Neural progenitor cell (in vitro differentiated cells): Measurements from ENCODE around the gene SLAIN2. TPM values are rescaled to one million over a fixed set of nuclear protein-coding genes. Genes with fewer than 3 reads are reported as not detected.
A peak's percentile ranks its signal among the peaks of the same experiment; 100 is the strongest.

ENCODE experiments used
- DNase-seq: peaks from one replicate; pipeline ENCODE4 v3.0.0-alpha.2; 2016; ENCODE audit warnings: low spot score
- H2AFZ ChIP-seq: fragments of 200-600 bp; sonication (generic); replicated peaks from 2 replicates; pipeline ENCODE4 v1.6.1; 2016; ENCODE audit warnings: antibody characterized with exemption
- H3F3A ChIP-seq: fragments of 200-600 bp; sonication (generic); 2 replicates; pipeline ENCODE4 v1.6.1; 2016; ENCODE audit warnings: antibody characterized with exemption, low read depth
- H3K27ac ChIP-seq: fragments of 200-600 bp; sonication (generic); 2 replicates; pipeline ENCODE4 v1.5.1; 2016; ENCODE audit warnings: mild to moderate bottlenecking
- H3K27me3 ChIP-seq: fragments of 200-600 bp; sonication (generic); 2 replicates; pipeline ENCODE4 v1.6.1; 2016; ENCODE audit warnings: mild to moderate bottlenecking, moderate library complexity
- H3K36me3 ChIP-seq: fragments of 200-600 bp; sonication (generic); 2 replicates; pipeline ENCODE4 v1.5.1; 2016
- H3K4me1 ChIP-seq: fragments of 200-600 bp; sonication (generic); 2 replicates; pipeline ENCODE4 v1.6.1; 2016; ENCODE audit warnings: mixed run types
- H3K4me2 ChIP-seq: fragments of 200-600 bp; sonication (generic); 2 replicates; pipeline ENCODE4 v1.6.1; 2016
- H3K4me3 ChIP-seq: fragments of 200-600 bp; sonication (generic); 2 replicates; pipeline ENCODE4 v1.5.1; 2016
- H3K79me2 ChIP-seq: fragments of 200-600 bp; sonication (generic); 2 replicates; pipeline ENCODE4 v1.6.1; 2016; ENCODE audit warnings: low read depth
- H3K9ac ChIP-seq: fragments of 200-600 bp; sonication (generic); 2 replicates; pipeline ENCODE4 v1.6.1; 2016
- H3K9me3 ChIP-seq: fragments of 200-600 bp; sonication (generic); 2 replicates; pipeline ENCODE4 v1.5.1; 2016; ENCODE audit warnings: low read depth
- H4K20me1 ChIP-seq: fragments of 200-600 bp; sonication (generic); 2 replicates; pipeline ENCODE4 v1.6.1; 2016; ENCODE audit warnings: low read depth
- H3K27ac Mint-ChIP-seq: 3 replicates; pipeline ENCODE4 v1.8.0; 2021; ENCODE audit warnings: mixed read lengths
- H3K27me3 Mint-ChIP-seq: 2 replicates; pipeline ENCODE4 v1.8.0; 2022; ENCODE audit warnings: low read depth, mild to moderate bottlenecking, inconsistent platforms, moderate library complexity, mixed read lengths; ENCODE audit not compliant: insufficient read depth
- H3K36me3 Mint-ChIP-seq: 3 replicates; pipeline ENCODE4 v1.8.0; 2021; ENCODE audit warnings: mixed read lengths
- H3K4me1 Mint-ChIP-seq: 3 replicates; pipeline ENCODE4 v1.8.0; 2021; ENCODE audit warnings: mixed read lengths
- H3K4me3 Mint-ChIP-seq: 3 replicates; pipeline ENCODE4 v1.8.0; 2021; ENCODE audit warnings: mild to moderate bottlenecking, moderate library complexity, mixed read lengths
- H3K9me3 Mint-ChIP-seq: 3 replicates; pipeline ENCODE4 v1.8.0; 2020; ENCODE audit warnings: mixed read lengths
- CTCF ChIP-seq: fragments of 200-600 bp; sonication (generic); IDR thresholded peaks from 2 replicates; pipeline ENCODE4 v1.5.1; 2017; ENCODE audit warnings: antibody characterized with exemption, mild to moderate bottlenecking
- EZH2 ChIP-seq: fragments of 200-600 bp; sonication (generic); IDR thresholded peaks from 2 replicates; pipeline ENCODE4 v1.6.1; 2017; ENCODE audit warnings: antibody characterized with exemption, mild to moderate bottlenecking, moderate library complexity
- EZH2phosphoT487 ChIP-seq: fragments of 200-600 bp; sonication (generic); IDR thresholded peaks from 2 replicates; pipeline ENCODE4 v1.6.1; 2017; ENCODE audit warnings: antibody characterized with exemption
- total RNA-seq: library from RNA; depleted of rRNA; stranded (reverse); fragments of >200 nt; gene quantifications from 2 replicates; pipeline ENCODE4 v1.2.3, GENCODE V29; 2015; ENCODE audit warnings: low replicate concordance

Gene SLAIN2
- total RNA-seq, 1 donor from 2014 or later: 25.4 TPM

GRCh38 chr4:48347282-48347921 lies 6.1 kb downstream of the SLAIN2 start:
- Histone ChIP-seq H4K20me1 (peaks cover 52% of the 10 kb centered on the region), H3K27ac (no peak overlapping the region), H3K4me2 (no peak overlapping the region), H3K36me3 (no peaks in the 10 kb centered on the region), H2AFZ (no peak overlapping the region), H3K9ac (no peak overlapping the region), H3K79me2 (peaks cover 100% of the 10 kb centered on the region), H3K9me3 (no peaks in the 10 kb centered on the region), H3F3A (no peaks in the 10 kb centered on the region), H3K4me3 (no peak overlapping the region), H3K4me1 (peaks cover 48% of the 10 kb centered on the region), H3K27me3 (no peaks in the 10 kb centered on the region)
- Mint-ChIP-seq H3K27me3 (no peaks in the 10 kb centered on the region), H3K27ac (no peak overlapping the region), H3K4me1 (peaks cover 23% of the 10 kb centered on the region), H3K9me3 (peaks cover 20% of the 10 kb centered on the region), H3K36me3 (peaks cover 22% of the 10 kb centered on the region), H3K4me3 (no peak overlapping the region)
- DNase-seq: no peak
- no peak for TF ChIP-seq EZH2phosphoT487
- TF ChIP-seq CTCF: no peak
- no peak for TF ChIP-seq EZH2

GRCh38 chr4:48350871-48351270 lies 9.5 kb downstream of the SLAIN2 start:
- Histone ChIP-seq H3K4me2 (peak overlapping the region; percentile 30), H3K9me3 (no peaks in the 10 kb centered on the region), H3K27ac (no peak overlapping the region), H3K79me2 (peaks cover 100% of the 10 kb centered on the region), H4K20me1 (peaks cover 27% of the 10 kb centered on the region), H3K27me3 (no peaks in the 10 kb centered on the region), H3K4me1 (peaks cover 19% of the 10 kb centered on the region), H3K4me3 (no peak overlapping the region), H3K9ac (no peak overlapping the region), H2AFZ (no peak overlapping the region), H3K36me3 (no peaks in the 10 kb centered on the region), H3F3A (peaks cover under 1% of the 10 kb centered on the region)
- Mint-ChIP-seq H3K36me3 (peaks cover 31% of the 10 kb centered on the region), H3K4me1 (no peaks in the 10 kb centered on the region), H3K27ac (no peak overlapping the region), H3K4me3 (no peak overlapping the region), H3K27me3 (no peaks in the 10 kb centered on the region), H3K9me3 (peaks cover 25% of the 10 kb centered on the region)
- DNase-seq: no peak
- TF ChIP-seq CTCF: no peak
- no peak for TF ChIP-seq EZH2phosphoT487
- TF ChIP-seq EZH2: no peak

GRCh38 chr4:48352793-48353192 lies 11.5 kb downstream of the SLAIN2 start:
- Histone ChIP-seq H3F3A (peaks cover 5% of the 10 kb centered on the region), H3K9me3 (no peaks in the 10 kb centered on the region), H2AFZ (no peak overlapping the region), H3K9ac (no peak overlapping the region), H3K36me3 (no peaks in the 10 kb centered on the region), H3K79me2 (peaks cover 100% of the 10 kb centered on the region), H3K27ac (no peak overlapping the region), H4K20me1 (peaks cover 36% of the 10 kb centered on the region), H3K4me3 (no peak overlapping the region), H3K4me1 (peaks cover 19% of the 10 kb centered on the region), H3K4me2 (no peak overlapping the region), H3K27me3 (no peaks in the 10 kb centered on the region)
- H3K4me3 Mint-ChIP-seq: no peak overlapping the region
- no peaks in the 10 kb centered on the region for H3K4me1 Mint-ChIP-seq
- H3K9me3 Mint-ChIP-seq: peaks cover 22% of the 10 kb centered on the region
- TF ChIP-seq EZH2phosphoT487 (no peak), EZH2 (no peak), CTCF (no peak)
- H3K27ac Mint-ChIP-seq: no peak overlapping the region
- no peak for DNase-seq
- peaks cover 24% of the 10 kb centered on the region for H3K36me3 Mint-ChIP-seq
- H3K27me3 Mint-ChIP-seq: no peaks in the 10 kb centered on the region
